Keratinocyte (primary cell): ENCODE measurements around the gene MED25.

ENCODE experiments used
- CTCF ChIP-seq, 3 experiments: IDR thresholded peaks in 1 of 3; conservative IDR thresholded peaks in 1 of 3; optimal IDR thresholded peaks in 1 of 3; 2 replicates in 2 of 3; 3 replicates in 1 of 3; pipeline versions ENCODE3 to v1.5.1; 2011; ENCODE audit warnings: low read length in 3 of 3, mild to moderate bottlenecking in 3 of 3, moderate library complexity in 2 of 3, control low read depth in 1 of 3, inconsistent platforms in 1 of 3; ENCODE audit not compliant: insufficient read depth in 2 of 3; ENCODE audit errors: extremely low read depth in 1 of 3
- EZH2 ChIP-seq: IDR thresholded peaks from one replicate; pipeline ENCODE4 v1.6.1; 2012; ENCODE audit warnings: inconsistent platforms, mild to moderate bottlenecking, low read length, moderate library complexity

- TF ChIP-seq CTCF (optimal IDR thresholded peaks at IDR 0.05 in 1 of 3, IDR thresholded peaks at IDR 0.05 in 1 of 3, conservative IDR thresholded peaks at IDR 0.05 in 1 of 3; ENCODE audit: extremely low read depth in 1 of 3, insufficient read depth in 2 of 3, low read length in 3 of 3) (no peak), EZH2 (no peak)
These were observed 39.2 kb downstream of the MED25 start for GRCh38 chr19:49857061-49857837.
